Psoas muscle (tissue), 8 donors: ENCODE data around the gene G6PC2. TPM values are rescaled to one million over a fixed set of nuclear protein-coding genes. Genes with fewer than 3 reads are reported as not detected.

ENCODE experiments used
- ATAC-seq, 4 donors: fragments of 200-7000 bp; cut with Tn5 transposase; one replicate each; pipeline ENCODE4 v1.9.1; 2020; ENCODE audit warnings: moderate library complexity in 3 of 4, mild to moderate bottlenecking in 2 of 4
- DNase-seq, 2 donors: peaks; one replicate each; pipeline ENCODE4 v3.0.0-alpha.2; 2020
- H3K27ac ChIP-seq: fragments of 200-600 bp; one replicate; pipeline ENCODE4 v1.8.0; 2022
- H3K27me3 ChIP-seq, 3 donors: fragments of 200-600 bp in 1 of 3; one replicate each; pipeline versions ENCODE4 v1.6.1 to v1.8.0; 2013 to 2022; ENCODE audit warnings: low read length in 2 of 3, mild to moderate bottlenecking in 2 of 3, moderate library complexity in 1 of 3; ENCODE audit not compliant: insufficient read depth in 3 of 3
- H3K36me3 ChIP-seq, 2 donors: fragments of 200-600 bp in 1 of 2; one replicate each; pipeline versions ENCODE4 v1.6.1 to v1.8.0; 2013 to 2022; ENCODE audit warnings: low read depth in 1 of 2, mild to moderate bottlenecking in 1 of 2, moderate library complexity in 1 of 2; ENCODE audit not compliant: insufficient read depth in 1 of 2
- H3K4me1 ChIP-seq: fragments of 200-600 bp; one replicate; pipeline ENCODE4 v1.8.0; 2022
- H3K4me3 ChIP-seq: fragments of 200-600 bp; one replicate; pipeline ENCODE4 v1.8.0; 2022; ENCODE audit warnings: mild to moderate bottlenecking
- H3K9me3 ChIP-seq: fragments of 200-600 bp; one replicate; pipeline ENCODE4 v1.8.0; 2022
- CTCF ChIP-seq: fragments of 200-600 bp; IDR thresholded peaks from one replicate; pipeline ENCODE4 v1.8.0; 2022; ENCODE audit warnings: antibody characterized with exemption
- WGBS, 3 donors: extraction: QIAGEN DNeasy Blood & Tissue Kit; methylation state at CpG; one replicate each; pipeline versions ENCODE4 v1.1.6 to v1.1.7; 2013; 5-methylcytosine and 5-hydroxymethylcytosine counted together
- intact Hi-C, 2 donors: fragments of 100-400 bp; cut with DNase I; formaldehyde crosslinking; loops; one replicate each; pipeline versions ENCODE4 v1.11.0 to v1.14.2; 2022
- polyA plus RNA-seq, 3 donors: library from polyadenylated mRNA; stranded (reverse); fragments of 200-250 nt; gene quantifications; one replicate each; pipeline ENCODE4 v1.2.3, GENCODE V29; 2013
- total RNA-seq, 4 donors: library from RNA; stranded (reverse); fragmentation: NEBNext Ultra II Directional in 2 of 4; extraction: Animal tissue kit (Norgen Biotek cat#: 25700) in 2 of 4; gene quantifications; one replicate each; pipeline versions ENCODE4 v1.2.1 to v1.2.4, GENCODE V29; 2021 to 2023
- donor health status: healthy with polysubstance abuse.
- donor health status: DM: no; HTN: no; CAD: no; lungs with moderate emphysema.
- donor health status: Bipolar disorder and iron deficiency.
- donor health status: healthy.
- donor health status: DM: yes; HTN: yes; CAD: no.
- donor health status: DM: no; HTN: no; CAD: no.
- donor health status: DM: no; HTN: no; CAD: no.
- donor health status: DM: yes; HTN: yes; CAD: no.

G6PC2 gene
- total and polyA plus RNA-seq, 7 donors = 0.05 TPM; not detected in 6

GRCh38 chr2:168884975-168885374 is 16.1 kb upstream of the G6PC2 start:
- intact Hi-C loops = no loop called here

GRCh38 chr2:168889635-168890005 is 11.5 kb upstream of the G6PC2 start:
- Histone ChIP-seq H3K4me1 (no peaks in the 10 kb centered on the region), H3K4me3 (peak overlapping the region; percentile 65), H3K36me3 (no peaks in the 10 kb centered on the region), H3K27ac (no peak overlapping the region), H3K9me3 (no peaks in the 10 kb centered on the region), H3K27me3 (no peaks in the 10 kb centered on the region)
- ATAC-seq (peak in 1 of 4 donors; percentile 9), DNase-seq (no peak)
- intact Hi-C loops = no loop called here
- 22 to 33% (median 30%) methylated on average over 3 of the region's 3 CpGs for WGBS, 3 donors
- TF ChIP-seq CTCF = no peak

More at GRCh38 chr2:168884975-168885374, 16.1 kb upstream of the G6PC2 start:
- no peaks in the 10 kb centered on the region for H3K4me1 ChIP-seq
- H3K27me3 ChIP-seq = no peaks in the 10 kb centered on the region
- no peaks in the 10 kb centered on the region for H3K9me3 ChIP-seq
- ATAC-seq (no peak), DNase-seq (no peak)
- TF ChIP-seq CTCF = no peak
- WGBS, 3 donors = 97 to 99% (median 97%) methylated on average over 1 of the region's 1 CpG
- no peak overlapping the region for H3K4me3 ChIP-seq
- no peak overlapping the region for H3K27ac ChIP-seq
- no peaks in the 10 kb centered on the region for H3K36me3 ChIP-seq

GRCh38 chr2:168890006-168890782 is 10.9 kb upstream of the G6PC2 start, which contains the start of gene SPC25:
TSS of gene SPC25 (minus strand) at chr2:168890430. CDS start at chr2:168889519, 911 bp downstream.
- 1% methylated on average over 38 of the region's 38 CpGs for WGBS, 3 donors
- intact Hi-C loops = no loop called here
- DNase-seq (peak; percentile 86 to 93), ATAC-seq (peak; percentile 97 to 100 (median 100))
- Histone ChIP-seq H3K9me3 (no peaks in the 10 kb centered on the region), H3K27ac (no peak within 1 kb of the TSS), H3K4me1 (no peaks in the 10 kb centered on the region), H3K36me3 (no peaks in the 10 kb centered on the region), H3K27me3 (no peaks in the 10 kb centered on the region), H3K4me3 (peak within 1 kb of the TSS; percentile 65)
- peak; percentile 9 for TF ChIP-seq CTCF

GRCh38 chr2:168892327-168892726 is 8.8 kb upstream of the G6PC2 start:
- no peak overlapping the region for H3K27ac ChIP-seq
- no peak for TF ChIP-seq CTCF
- no peaks in the 10 kb centered on the region for H3K36me3 ChIP-seq
- no peaks in the 10 kb centered on the region for H3K9me3 ChIP-seq
- H3K4me3 ChIP-seq = no peak overlapping the region
- H3K27me3 ChIP-seq = no peaks in the 10 kb centered on the region
- H3K4me1 ChIP-seq = no peaks in the 10 kb centered on the region
- no peak for DNase-seq
- no peak for ATAC-seq
- WGBS, 3 donors = 84 to 87% (median 85%) methylated on average over 3 of the region's 3 CpGs
- intact Hi-C loops = no loop called here

- H3K27ac ChIP-seq = no peak overlapping the region
- intact Hi-C loops = no loop called here
- DNase-seq (no peak), ATAC-seq (no peak)
- 94 to 97% (median 95%) methylated on average over 1 of the region's 1 CpG for WGBS, 3 donors
- no peaks in the 10 kb centered on the region for H3K27me3 ChIP-seq
- no peak overlapping the region for H3K4me3 ChIP-seq
- no peaks in the 10 kb centered on the region for H3K36me3 ChIP-seq
- H3K9me3 ChIP-seq = no peaks in the 10 kb centered on the region
- H3K4me1 ChIP-seq = no peaks in the 10 kb centered on the region
- TF ChIP-seq CTCF = no peak
Observed at GRCh38 chr2:168894101-168894500, 7.0 kb upstream of the G6PC2 start.
